GM10266 (cell line): Measurements from ENCODE around the gene DNAJC25.

ENCODE experiments used
- DNase-seq: peaks from one replicate; pipeline ENCODE4 v3.0.0; 2012; ENCODE audit errors: extremely low spot score
- CTCF ChIP-seq: IDR thresholded peaks from 2 replicates; pipeline ENCODE4 v1.5.1; 2012; ENCODE audit warnings: mild to moderate bottlenecking, low read depth; ENCODE audit not compliant: control insufficient read depth, insufficient read depth; ENCODE audit errors: missing control alignments

The DNAJC25 gene

GRCh38 chr9:111634860-111635259 is 3.7 kb downstream of the DNAJC25 start:
- no peak for DNase-seq
- TF ChIP-seq CTCF = no peak

- DNase-seq = no peak
- no peak for TF ChIP-seq CTCF
Measured at GRCh38 chr9:111637421-111637950, 6.4 kb downstream of the DNAJC25 start.

GRCh38 chr9:111644195-111644772 is 13.2 kb downstream of the DNAJC25 start:
- no peak for DNase-seq
- no peak for TF ChIP-seq CTCF

GRCh38 chr9:111645806-111646205 is 14.7 kb downstream of the DNAJC25 start:
- TF ChIP-seq CTCF = no peak
- DNase-seq = no peak

GRCh38 chr9:111646417-111646816 is 15.3 kb downstream of the DNAJC25 start:
- TF ChIP-seq CTCF = no peak
- no peak for DNase-seq

- no peak for DNase-seq
- no peak for TF ChIP-seq CTCF
Measured at GRCh38 chr9:111648066-111648465, 16.9 kb downstream of the DNAJC25 start.

- no peak for TF ChIP-seq CTCF
- DNase-seq = no peak
Measured at GRCh38 chr9:111649016-111649415, 17.9 kb downstream of the DNAJC25 start.
